Measurements from ENCODE around the gene CBLIF. TPM values are rescaled to one million over a fixed set of nuclear protein-coding genes. Genes with fewer than 3 reads are reported as not detected.

CBLIF gene
- total and polyA plus RNA-seq, 8 donors = 0.05 to 2.1 (median 0.58) TPM; not detected in 4

DNA sequence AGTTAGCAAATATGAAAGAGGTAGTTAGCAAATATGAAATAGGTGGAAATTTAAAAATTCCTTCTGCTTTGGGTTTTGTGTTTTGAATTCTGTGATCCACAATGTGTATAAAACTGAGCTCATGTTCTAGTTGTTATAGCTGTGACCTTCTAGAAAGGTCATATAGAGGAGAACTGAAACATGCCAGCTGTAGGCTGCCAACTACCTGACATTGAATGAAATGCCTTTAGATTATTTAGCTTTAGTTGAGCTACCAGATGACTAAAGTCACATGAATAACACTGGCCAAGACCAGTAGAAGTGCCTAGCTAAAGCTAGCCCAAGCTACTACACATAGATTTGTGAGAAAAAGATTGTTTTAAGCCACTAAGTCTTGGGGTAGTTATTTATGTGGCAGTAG lies 26.8 kb upstream of the CBLIF start:
- TF ChIP-seq, protein P1, sequence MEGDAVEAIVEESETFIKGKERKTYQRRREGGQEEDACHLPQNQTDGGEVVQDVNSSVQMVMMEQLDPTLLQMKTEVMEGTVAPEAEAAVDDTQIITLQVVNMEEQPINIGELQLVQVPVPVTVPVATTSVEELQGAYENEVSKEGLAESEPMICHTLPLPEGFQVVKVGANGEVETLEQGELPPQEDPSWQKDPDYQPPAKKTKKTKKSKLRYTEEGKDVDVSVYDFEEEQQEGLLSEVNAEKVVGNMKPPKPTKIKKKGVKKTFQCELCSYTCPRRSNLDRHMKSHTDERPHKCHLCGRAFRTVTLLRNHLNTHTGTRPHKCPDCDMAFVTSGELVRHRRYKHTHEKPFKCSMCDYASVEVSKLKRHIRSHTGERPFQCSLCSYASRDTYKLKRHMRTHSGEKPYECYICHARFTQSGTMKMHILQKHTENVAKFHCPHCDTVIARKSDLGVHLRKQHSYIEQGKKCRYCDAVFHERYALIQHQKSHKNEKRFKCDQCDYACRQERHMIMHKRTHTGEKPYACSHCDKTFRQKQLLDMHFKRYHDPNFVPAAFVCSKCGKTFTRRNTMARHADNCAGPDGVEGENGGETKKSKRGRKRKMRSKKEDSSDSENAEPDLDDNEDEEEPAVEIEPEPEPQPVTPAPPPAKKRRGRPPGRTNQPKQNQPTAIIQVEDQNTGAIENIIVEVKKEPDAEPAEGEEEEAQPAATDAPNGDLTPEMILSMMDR (IDR thresholded peaks at IDR 0.05) = no peak
- H3K9me3 ChIP-seq = peaks cover 0 to 4% (median 0%) of the 10 kb centered on the region in 4 donors
- H3K4me1 ChIP-seq = peaks cover 7 to 12% (median 11%) of the 10 kb centered on the region in 3 donors
- H3K27me3 ChIP-seq = no peaks in the 10 kb centered on the region
- ATAC-seq (peak in 1 of 4 donors; percentile 53), FAIRE-seq (no peak), DNase-seq (no peak)
- H3K4me3 ChIP-seq = no peak overlapping the region
- no peaks in the 10 kb centered on the region for H3K36me3 ChIP-seq
- H3K27ac ChIP-seq = no peak overlapping the region
- intact Hi-C loops (cut with DNase I) = no loop called here

DNA sequence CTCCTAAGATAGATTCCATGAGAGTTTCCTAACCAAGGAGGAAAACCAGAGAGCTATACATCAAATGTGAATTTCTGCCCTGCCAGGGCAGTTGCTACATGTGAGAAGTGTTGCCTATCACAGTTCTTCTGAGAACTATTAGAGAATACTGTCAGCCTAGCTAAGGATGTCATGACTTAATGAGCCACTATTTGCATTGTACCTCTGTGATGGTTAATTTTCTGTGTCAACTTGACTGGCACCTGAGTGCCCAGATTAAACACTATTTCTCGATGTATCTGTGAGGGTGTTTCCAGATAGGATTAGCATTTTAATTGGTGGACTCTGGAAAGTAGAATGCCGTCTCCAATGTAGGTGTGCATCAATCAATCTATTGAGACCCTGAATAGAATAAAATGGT lies 22.6 kb upstream of the CBLIF start:
- intact Hi-C loops (cut with DNase I) = no loop called here
- Histone ChIP-seq H3K9me3 (peaks cover 0 to 4% (median 0%) of the 10 kb centered on the region in 4 donors), H3K4me3 (no peak overlapping the region), H3K27ac (no peak overlapping the region), H3K27me3 (no peaks in the 10 kb centered on the region), H3K4me1 (peaks cover 0 to 15% (median 0%) of the 10 kb centered on the region in 3 donors), H3K36me3 (no peaks in the 10 kb centered on the region)
- 64 to 73% methylated on average over 2 of the region's 2 CpGs for WGBS, 2 donors
- ATAC-seq (no peak), FAIRE-seq (no peak), DNase-seq (no peak)
- TF ChIP-seq, protein P1 (IDR thresholded peaks at IDR 0.05) = no peak

DNA sequence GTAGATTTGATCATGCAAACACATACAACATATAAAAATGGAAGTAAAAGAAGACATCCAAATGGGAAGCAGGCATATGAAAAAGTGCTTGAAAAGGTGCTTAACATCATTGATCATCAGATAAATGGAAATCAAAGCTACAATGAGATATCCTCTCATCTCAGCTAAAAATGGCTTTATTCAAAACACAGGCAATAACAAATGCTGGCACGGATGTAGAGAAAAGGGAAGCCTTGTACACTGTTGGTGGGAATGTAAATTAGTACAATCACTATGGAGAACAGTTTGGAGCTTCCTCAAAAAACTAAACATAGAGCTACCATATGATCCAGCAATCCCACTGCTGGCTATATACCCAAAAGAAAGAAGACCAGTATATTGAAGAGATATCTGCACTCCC lies 21.5 kb upstream of the CBLIF start:
- 78 to 83% methylated on average over 1 of the region's 1 CpG for WGBS, 2 donors
- no peak overlapping the region for H3K4me3 ChIP-seq
- ATAC-seq (no peak), FAIRE-seq (no peak), DNase-seq (no peak)
- intact Hi-C loops (cut with DNase I) = no loop called here
- TF ChIP-seq, protein P1 (IDR thresholded peaks at IDR 0.05) = no peak
- H3K27ac ChIP-seq = no peak overlapping the region
- no peaks in the 10 kb centered on the region for H3K36me3 ChIP-seq
- H3K9me3 ChIP-seq = peaks cover 0 to 4% (median 0%) of the 10 kb centered on the region in 4 donors
- no peaks in the 10 kb centered on the region for H3K27me3 ChIP-seq
- peaks cover 0 to 15% (median 0%) of the 10 kb centered on the region in 3 donors for H3K4me1 ChIP-seq

DNA sequence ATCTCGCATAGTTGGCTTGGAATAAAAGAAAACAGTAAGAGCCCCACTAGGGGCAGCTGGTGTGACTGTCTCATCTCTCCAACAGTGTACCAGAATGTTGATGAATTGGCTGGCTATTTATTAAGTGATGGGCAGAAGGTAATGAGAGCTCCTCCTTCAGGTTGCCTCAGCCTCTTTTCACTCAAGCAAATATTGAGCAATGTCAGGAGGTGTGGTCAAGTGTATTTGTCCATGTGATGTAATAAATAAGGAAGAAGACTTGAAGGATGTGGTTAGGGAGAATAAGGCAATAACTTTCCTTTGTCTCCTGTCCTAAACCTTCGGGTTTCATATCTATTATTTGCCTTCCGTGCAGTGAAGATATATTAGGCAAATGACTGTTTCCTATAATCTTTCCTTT lies 21.1 kb upstream of the CBLIF start, which contains the start of gene TCN1:
TCN1 (minus strand) TSS at position 91 of the 400 bp plus-strand sequence; CDS start at position 74, 17 bp downstream.
- FAIRE-seq (no peak), ATAC-seq (peak in 3 of 4 donors; percentile 48 to 84 (median 80)), DNase-seq (no peak)
- intact Hi-C loops (cut with DNase I) = no loop called here
- Histone ChIP-seq H3K4me1 (peaks cover 0 to 15% (median 0%) of the 10 kb centered on the region in 3 donors), H3K27ac (peak within 1 kb of the TSS in 2 of 4 donors; percentile 68 to 77), H3K4me3 (no peak within 1 kb of the TSS), H3K27me3 (no peaks in the 10 kb centered on the region), H3K36me3 (no peaks in the 10 kb centered on the region), H3K9me3 (peaks cover 0 to 4% (median 0%) of the 10 kb centered on the region in 4 donors)
- WGBS, 2 donors = 39 to 44% methylated on average over 3 of the region's 3 CpGs
- TF ChIP-seq, protein P1 (IDR thresholded peaks at IDR 0.05) = no peak

DNA sequence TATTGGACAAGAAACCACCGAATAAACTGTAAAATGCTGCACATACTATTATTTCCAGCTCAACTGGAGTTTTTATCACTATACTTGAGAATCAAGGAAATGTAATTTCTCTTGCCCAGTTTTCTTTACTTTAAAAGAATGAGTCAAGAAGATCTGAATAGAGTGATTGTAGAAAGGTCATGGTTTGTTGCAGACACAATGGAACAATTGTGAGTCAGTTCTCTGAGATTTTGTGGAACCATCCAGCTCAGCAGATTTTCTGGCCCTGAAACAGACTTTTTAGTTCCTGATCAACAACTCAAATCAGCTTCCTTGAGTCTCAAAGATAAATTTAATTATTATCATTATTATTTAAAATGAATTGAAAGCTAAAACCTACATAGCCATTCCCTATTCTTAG lies 19.7 kb upstream of the CBLIF start:
- H3K4me3 ChIP-seq = no peak overlapping the region
- no peaks in the 10 kb centered on the region for H3K9me3 ChIP-seq
- FAIRE-seq (no peak), ATAC-seq (peak in 3 of 4 donors; percentile 71 to 79 (median 78)), DNase-seq (no peak)
- peak overlapping the region in 2 of 4 donors; percentile 68 to 77 for H3K27ac ChIP-seq
- 42 to 44% methylated on average over 1 of the region's 1 CpG for WGBS, 2 donors
- H3K36me3 ChIP-seq = no peaks in the 10 kb centered on the region
- intact Hi-C loops (cut with DNase I) = no loop called here
- TF ChIP-seq, protein P1 (IDR thresholded peaks at IDR 0.05) = no peak
- peaks cover 0 to 15% (median 0%) of the 10 kb centered on the region in 3 donors for H3K4me1 ChIP-seq
- H3K27me3 ChIP-seq = no peaks in the 10 kb centered on the region

All from pancreas (tissue), 10 donors.